8988T (cell line): ENCODE results near the gene CWC25.
"Not testable (repeated sequence)": the region's sequence is repeated elsewhere in the genome, so short reads cannot be mapped to it uniquely, and the experiment has no call there.

Experiments used
- DNase-seq: peaks from one replicate; pipeline ENCODE4 v3.0.0; 2011

The CWC25 gene

DNA sequence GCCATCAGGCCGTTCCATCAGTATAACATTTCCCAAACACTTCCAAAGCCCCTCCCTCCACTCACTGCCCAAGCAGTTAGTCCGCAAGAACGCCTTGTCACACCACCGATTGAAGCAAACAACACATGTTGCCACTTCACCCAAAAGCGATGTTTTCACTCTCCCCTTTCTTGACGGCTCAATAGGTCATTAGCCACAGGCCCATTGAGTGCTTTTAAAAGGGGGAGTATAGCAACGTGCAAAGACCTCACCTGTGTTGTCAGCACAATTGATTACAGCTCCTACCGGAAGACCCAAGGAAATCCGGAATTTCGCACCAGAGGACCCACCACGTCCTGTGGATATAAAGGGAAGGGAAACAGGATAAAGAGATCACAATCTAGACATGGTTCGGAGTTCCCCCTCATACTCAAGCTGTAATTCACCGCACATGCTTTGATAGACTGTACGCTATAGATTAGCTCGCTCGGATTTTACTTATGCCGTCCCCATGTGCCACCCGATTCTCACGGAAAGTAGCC, 27.7 kb upstream of the CWC25 start:
- no peak for DNase-seq

DNA sequence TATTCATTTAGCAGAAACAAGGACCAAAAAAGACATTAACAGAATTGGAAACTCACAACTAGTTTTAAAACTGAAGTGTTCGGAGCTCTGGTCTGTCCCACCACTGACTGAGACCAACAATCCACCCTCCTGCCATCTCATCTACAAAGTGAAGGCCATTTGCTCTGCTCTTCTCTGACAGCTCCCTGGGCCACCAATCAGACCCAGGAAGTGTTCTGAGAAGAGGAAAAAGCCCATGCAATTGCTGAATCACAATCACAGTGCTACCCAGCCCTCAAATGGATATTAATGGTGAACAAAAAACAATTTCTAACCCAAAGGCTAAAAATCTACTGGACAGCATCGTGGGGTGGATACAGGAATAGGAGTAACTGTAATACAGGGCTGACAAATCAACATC, 26.3 kb upstream of the CWC25 start:
- no peak for DNase-seq

DNA sequence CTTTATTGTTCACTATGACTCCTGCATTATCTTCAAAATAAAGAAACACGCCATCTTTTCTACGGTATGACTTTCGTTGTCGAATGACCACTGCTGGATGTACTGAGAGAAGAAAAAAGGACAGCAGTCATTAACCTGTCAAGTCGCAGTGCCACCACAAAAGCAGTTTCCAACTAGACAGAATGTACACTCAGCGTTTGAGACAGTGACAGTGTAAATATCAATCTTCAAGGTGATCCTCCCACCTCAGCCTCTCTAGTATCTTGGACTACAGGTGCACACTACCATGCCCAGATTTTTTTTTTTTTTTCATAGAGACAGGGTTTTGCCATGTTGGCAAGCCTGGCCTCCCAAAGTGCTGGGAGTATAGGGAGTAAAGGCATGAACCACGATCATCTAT, 25.3 kb upstream of the CWC25 start:
- no peak for DNase-seq

DNA sequence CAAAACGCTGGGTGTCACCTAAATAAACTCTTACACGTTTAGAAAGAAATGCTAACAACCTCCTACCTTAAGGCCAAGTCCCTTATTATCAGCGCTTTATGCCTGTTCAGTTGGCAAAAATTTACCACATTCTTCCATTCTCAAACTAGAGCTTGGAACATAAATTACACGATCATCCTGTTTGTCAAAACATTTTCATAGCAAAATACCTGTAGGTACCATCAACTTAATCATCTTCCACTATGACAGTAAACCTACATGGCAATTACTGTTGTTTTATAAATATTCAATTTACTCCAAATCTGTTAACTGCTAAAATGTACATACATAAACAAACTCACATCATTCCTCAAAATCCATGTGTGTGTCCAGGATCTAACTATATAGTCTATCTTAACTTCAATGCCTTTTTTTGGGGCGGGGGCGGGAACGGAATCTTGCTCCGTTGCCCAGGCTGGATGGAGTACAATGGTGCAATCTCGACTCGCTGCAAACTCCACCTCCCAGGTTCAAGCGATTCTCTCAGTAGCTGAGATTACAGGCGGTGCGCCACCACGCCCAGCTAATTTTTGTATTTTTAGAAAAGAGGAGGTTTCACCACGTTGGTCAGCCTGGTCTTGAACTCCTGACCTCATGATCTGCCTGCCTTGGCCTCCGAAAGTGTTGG, 24.0 kb upstream of the CWC25 start:
- no peak for DNase-seq

DNA sequence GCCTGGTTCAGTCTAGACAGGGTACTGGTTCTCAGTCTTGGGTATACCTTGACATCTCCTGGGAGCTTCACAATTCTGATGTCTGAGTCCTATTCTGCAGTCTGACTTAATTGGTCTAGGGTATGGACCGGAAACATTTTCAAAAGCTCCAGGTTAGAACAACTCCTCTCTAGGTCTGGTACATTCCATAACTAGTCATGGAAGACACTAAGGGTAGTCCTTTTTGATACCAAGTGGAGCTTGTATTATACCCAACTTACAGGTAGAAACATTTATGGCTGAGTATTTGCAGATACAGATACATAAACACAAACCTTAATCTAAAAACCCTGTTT, 23.4 kb upstream of the CWC25 start:
- no peak for DNase-seq

DNA sequence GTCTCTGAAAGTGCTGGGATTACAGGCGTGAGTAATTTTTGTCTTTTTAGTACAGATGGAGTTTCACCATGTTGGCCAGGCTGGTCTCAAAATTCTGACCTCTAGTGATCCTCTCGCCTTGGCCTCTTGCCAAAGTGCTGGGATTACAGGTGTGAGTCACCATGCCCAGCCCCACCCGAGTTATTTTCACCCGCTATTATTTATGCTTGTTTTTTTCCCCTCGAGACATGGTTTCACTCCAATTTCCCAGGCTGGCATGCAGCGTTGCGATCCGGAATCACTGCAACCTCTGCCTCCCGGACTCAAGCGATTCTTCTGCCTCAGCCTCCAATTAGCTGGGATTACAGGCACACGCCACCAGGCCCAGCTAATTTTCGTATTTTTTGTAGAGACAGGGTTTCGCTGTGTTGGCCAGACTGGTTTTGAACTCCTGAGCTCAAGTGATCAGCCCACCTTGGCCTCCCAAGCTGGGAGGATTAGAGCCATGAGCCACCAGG, 19.2 kb upstream of the CWC25 start:
- no peak for DNase-seq

DNA sequence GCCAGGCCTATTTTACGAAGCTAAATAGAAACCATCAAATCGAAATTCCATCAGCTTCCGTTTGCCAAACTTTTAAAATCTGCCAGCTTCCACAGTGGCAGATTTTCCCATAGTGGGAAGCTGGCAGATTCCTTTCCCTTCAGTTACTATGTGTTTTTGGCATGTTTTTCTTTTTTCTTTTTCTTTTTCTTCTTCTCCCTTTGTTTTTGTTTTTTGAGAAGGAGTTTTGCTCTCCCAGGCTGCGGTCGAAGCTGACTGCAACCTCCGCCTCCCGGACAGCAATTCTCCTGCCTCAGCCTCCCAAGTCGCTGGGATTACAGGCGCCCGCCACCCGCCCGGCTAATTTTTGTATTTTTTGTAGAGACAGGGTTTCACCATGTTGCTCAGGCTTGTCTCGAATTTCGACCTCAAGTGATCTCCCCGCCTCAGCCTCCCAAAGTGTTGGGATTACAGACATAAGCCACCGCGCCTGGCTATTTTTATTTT, 684 bp upstream of the CWC25 start:
- DNase-seq = no peak

DNA sequence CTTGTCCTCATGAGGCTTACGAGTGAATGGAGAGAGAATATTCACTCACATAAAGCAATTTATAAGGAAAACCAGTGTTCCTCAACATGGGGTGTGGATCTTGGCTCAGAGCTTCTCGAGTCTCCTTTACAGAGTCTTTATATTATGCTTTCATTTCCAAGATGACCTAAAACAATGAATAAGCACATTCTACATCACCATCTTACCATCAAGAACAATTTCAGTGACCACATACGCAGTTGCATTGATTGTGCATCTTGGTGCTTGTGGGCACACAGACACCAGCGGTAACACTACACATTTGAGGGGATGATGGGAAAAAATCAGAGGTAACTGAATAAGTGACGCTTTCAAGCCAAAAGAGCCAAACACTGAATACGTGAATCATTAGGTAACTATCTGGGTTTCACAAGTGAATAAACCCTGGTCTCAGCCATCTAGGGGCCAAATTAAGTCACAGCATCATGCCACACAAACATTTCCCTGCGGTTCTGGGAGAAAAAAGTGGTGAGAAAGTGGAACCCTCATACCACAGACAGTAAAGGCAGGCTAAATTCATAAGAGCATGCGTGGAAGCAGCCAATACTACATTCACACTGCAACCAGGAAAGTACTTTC, 9.4 kb downstream of the CWC25 start:
- DNase-seq = no peak

DNA sequence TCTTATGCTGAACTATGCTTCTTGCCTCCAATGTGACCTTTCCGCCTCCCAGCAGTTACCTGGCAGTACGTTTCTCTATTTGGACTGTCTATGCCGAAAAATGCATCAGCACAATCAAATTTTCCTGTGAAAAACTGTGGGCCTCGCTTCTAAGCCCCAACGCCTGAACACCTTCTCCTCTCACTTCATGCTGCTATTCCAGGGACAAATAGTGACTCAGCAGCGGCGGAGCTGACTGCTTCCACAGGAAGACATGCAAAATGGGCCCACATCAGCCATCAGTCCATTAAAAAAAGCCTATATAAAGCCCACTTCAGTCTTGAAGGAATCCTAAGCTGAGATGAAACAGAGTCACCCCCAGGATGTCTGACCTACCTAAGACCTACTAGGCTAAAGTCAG, 15.3 kb downstream of the CWC25 start:
- no peak for DNase-seq

DNA sequence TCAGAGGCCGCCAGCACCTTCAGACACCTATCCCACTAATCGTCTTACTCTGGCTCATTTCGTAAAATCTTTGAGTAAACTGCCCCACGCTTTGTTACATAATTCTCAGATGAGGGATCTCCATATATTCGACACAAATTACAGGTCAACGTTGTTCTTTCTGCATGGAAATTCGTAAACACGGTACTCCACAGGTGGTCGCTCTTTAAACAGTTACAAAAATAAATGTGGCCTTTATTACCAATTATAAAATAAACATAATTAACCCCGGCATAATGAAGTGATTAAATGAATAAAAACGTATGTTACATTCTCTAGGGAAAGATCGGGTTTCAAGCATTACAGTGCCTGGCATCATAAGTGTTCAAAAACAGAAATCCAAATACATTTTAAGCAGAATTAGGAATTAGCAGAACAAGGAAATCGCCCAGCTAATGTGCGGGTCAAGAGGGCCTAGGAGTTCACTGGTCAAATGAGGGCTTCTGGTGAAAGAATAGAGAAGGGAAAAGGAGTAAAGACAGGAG, 24.8 kb downstream of the CWC25 start:
- no peak for DNase-seq

DNA sequence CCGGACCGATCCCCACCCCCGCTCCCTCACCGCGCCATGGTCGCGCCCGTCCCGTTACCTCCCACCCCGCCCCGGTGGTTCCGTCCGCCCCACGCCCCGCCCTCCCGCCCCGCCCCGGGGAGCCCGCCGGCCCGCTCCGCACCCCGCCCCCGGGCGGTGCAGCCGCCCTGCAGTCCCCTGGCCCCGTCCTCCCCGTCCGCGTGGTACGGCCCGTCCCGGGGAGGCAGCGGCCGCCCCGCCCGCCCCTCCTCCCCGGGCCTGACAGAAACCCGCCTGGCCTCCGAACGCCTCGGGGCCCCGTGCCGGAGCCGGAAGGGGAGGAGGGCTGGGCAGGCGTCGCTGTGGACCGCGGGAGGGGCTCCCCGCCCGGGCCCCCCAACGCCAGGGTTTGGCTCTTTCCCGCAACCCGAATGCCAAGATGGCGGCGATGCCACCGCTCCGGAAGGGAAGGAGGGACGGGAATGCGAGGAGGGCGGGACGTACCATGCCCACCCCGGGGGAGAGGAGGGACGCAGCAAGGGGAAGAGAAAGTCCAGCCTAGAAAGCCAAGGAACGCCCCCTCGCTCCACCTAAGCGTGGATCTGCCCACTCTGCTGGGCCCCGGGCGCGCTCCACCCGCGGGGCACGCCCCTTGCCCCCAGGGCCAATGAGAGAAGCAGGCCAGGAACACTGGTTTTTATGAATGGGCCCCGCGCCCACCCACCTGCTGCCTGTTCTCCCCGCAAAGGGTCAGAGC, 25.5 kb downstream of the CWC25 start, which contains the start of gene PIP4K2B:
PIP4K2B (minus strand) TSS at position 56 of the 736 bp plus-strand sequence. CDS start 132 bp downstream, outside the sequence.
- DNase-seq = peak; percentile 85

DNA sequence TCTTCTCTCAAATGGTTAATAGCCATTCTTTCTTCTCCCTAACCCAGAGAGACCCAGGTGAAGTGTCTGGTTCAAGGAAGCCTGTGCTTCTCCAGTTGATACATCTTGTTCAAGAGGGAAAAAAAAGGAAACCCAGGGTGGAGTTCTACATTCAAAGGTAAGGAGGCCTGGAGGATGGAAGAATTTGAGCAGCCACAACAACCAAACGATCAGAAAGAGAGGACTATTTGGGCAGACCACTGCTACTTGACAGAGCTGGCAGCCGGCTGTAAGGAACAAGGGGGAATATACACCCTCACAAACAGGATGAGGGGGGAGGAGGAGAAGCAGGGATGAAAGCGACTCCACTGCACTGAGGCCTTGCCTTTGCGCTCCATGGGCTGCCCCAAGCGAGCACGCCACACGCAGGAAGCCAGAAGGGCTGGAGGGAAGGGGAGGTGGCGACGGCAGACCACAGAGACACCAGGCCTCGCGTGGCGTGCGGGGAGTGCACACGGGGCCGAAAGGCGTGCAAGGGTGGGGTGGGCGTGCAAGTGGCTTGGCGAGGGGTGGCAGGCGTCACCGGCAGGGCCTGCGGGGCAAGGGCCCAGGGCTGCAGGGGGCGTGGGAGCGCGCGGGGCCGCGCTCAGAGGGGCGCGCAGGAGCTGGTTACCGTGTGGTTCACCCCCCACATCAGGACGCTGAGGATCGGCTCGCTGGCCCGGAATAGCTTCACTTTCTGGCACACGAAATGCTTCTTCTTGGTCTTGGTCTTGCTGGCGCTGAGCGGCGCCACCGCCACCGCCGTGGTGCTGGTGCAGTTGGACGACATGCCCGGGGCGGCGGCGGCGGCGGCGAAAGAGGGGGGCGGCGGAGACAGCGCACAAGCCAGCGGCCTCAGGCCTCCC, 26.3 kb downstream of the CWC25 start:
- peak; percentile 21 for DNase-seq

DNA sequence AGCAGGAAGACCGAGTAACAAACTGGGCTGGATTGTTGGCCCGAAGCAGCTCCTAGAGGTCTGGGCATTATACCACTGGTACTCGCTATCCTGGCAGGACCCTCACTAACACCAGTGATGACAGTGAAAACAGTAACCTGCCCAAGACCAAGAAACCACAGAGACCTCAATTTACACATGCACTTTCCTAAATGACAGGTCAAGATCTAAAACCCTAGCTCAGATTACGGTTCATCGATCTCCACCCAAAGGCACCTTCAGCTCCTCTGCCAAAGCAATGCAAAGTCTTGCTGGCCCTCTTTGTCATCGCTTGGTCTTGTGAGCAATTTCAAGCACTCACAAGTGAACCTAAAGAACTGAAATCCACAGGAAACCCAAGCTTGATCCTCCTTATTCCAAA, 27.3 kb downstream of the CWC25 start:
- no peak for DNase-seq

DNA sequence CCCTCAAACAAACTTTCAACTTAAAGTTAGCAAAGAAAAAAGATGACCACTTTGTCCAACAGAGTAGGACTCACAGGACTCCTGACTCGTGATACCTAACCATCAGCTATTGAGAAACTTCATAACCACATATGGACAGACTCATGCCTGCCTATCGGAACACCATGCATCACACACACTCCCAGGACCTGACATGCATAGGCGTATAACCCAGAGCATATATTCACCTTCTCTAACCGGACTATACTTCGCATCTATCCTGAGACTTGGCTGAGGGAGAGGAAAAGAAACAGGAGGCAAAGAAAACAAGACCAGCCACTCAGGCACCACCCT, 28.0 kb downstream of the CWC25 start:
- no peak for DNase-seq

DNA sequence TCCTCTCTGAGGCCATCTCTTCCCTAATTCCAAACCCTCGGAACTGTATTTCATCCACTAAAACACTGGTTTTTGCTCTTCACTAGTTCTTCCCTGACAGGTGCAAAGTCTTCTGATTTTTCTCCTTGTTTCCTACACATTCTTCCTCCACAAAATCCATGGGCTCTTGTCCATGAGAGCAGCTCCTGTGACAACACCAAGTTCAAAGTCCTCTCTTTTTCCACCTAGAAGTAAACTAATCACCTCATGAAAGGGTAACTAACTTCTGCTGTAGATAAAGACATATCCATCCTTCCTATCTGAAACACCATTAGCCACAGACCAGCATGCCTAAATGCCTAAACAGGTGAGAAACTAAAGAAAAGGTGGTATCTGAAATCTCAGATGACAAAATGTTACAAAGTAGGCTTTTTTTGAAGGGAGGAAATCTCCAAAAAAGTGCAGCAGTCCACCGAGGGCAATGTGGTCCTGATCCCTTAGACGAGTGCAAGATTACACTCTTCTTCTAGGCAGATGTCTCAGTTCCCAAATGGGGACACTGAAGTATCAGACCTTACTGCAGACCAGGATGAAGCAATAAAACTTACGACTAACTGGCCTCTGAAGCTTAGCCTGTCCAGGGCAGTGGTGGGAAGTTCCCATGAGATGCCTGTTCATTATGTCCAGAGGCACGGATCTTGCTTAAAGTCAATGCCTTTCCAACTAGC, 28.5 kb downstream of the CWC25 start:
- no peak for DNase-seq

DNA sequence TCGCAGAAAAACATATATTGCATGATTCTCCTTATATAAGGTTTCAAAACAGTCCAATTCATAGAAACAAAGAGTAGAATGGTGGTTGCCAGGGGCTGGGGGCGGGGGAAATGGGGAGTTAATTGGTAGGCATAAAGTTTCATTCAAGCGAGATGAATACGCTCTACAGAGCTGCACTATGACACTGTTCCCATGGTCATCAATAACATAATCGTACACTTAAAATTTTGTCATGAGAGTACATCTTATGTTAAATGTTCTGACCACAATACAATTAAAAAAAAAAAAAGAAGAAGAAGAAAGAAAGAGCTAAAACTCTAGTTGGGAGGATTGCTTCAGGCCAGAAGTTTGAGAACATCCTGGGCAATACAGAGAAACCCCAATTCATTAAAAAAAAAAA, 30.9 kb downstream of the CWC25 start:
- no peak for DNase-seq

DNA sequence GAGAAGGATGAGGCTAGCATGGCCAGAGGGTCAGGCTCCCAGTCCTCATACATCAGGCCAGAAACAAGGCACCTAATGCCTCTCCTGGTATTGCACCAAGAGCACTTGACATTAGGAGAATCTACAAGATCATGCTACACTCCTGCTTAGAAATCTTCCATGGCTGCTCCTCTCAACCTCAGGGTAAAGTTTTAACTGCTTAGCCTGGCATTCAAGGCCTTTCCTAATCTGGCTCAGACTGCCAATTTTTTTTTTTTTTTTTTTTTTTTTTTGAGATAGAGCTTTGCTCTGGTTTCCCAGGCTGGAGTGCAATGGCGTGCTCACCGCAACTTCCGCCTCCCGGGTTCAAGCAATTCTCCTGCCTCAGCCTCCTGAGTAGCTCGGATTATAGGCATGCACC, 34.0 kb downstream of the CWC25 start:
- DNase-seq = no peak

DNA sequence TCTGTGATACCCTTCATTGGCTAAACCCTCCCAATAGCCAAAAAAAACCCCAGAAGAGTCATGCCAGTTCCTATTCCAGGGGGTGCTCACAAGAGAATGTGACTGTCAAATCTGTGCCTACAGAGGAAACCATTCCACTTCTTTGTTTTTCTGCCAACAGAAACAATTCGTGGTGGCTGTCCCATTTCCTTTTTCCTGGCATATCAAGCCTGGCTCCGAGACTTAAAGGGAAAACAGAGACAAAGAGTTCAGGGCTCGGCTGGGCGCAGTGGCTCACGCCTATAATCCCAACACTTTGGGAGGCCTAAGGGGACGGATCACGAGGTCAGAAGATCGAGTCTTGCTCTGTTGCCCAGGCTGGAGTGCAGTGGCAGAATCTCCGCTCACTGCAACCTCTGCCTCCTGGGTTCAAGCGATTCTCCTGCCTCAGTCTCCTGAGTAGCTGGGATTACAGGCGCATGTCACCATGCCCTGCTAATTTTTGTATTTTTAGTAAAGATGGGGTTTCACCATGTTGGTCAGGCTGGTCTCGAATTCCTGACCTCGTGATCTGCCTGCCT, 34.9 kb downstream of the CWC25 start:
- not testable (repeated sequence) for DNase-seq

DNA sequence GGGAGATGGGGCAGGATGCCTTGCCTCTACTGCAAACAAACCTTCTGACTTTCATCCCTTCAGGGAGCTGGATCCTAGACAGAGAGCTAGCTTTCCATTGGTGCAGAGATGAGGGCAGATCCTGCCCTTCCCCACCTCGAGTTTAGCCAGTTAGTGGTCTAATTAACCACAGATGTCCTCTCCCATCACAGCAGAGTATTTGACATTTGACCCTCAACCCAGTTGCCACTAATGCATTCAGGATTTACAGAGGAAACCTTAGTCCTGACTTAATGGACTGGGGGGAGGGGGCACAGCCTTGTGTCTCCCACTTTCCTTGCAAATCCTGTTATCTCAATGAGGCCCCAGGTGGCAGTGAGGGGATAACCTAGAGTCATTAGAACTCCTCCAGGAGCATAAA, 35.9 kb downstream of the CWC25 start:
- no peak for DNase-seq

DNA sequence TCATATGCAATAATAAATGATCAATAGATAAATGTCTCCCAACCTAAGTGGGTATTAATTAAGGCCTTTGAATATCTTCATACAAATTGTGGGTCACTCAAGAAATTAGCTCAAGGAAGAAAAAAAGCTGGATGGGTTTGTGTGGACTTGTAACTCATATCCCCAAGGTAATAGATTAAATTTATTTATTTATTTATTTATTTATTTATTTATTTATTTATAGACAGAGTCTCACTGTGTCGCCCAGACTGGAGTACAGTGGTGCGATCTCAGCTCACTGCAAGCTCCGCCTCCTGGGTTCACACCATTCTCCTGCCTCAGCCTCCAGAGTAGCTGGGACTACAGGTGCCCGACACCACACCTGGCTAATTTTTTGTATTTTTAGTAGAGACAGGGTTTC, 37.1 kb downstream of the CWC25 start:
- DNase-seq = not testable (repeated sequence)

DNA sequence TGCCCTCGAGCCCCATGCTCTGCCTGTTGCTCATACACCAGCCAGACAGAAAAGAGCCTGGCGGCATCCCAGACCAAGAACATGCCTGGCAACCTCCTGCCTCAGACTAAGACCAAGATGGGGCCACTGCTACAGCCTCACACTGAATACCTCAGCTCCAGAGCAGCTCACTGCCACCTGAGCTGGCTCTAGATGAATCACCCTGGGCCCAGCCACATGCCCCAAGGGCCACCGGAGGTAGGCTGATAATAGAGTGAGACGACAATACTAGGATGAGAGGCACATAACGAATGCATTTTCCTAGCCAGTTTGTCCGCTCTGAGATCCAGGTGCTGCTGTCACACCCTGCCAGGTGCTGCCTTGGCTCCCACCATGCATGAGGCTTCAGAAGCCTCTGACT, 38.7 kb downstream of the CWC25 start:
- no peak for DNase-seq

DNA sequence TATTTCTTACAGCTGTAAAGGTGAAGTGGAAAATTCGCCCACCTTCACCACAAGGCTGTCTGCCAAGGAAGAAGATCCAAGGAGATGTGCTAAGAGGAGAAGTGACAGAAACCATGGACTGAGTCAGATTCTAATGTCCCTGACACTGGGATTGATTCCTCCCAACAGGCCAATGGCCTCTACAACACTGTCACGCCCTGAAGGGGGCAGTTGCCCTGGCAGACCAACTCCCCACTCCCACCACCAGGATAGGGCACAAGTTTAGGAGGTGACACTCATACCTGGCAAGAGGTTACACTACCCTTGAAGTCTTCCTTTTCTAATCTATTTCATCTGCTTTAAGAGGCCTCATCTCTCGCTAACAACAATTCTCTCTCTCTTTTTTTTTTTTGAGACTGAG, 41.9 kb downstream of the CWC25 start:
- DNase-seq = no peak
